SK-N-SH treated with all-trans-retinoic acid at 6 μM for 48 hours (cell line): Measurements from ENCODE around the gene USH1G.

Experiments used
- ATAC-seq: fragments of 200-7000 bp; cut with Tn5 transposase; 3 replicates; pipeline ENCODE4 v1.9.1; 2020; ENCODE audit warnings: mild to moderate bottlenecking, moderate library complexity
- ARNTL ChIP-seq: fragments of 450-650 bp; formaldehyde crosslinking; IDR thresholded peaks from 2 replicates; pipeline ENCODE4 v1.5.0; 2020; ENCODE audit warnings: low read depth, mild to moderate bottlenecking, moderate library complexity, borderline replicate concordance
- BACH2 ChIP-seq: fragments of 250-450 bp; sonication (Bioruptor Pico); IDR thresholded peaks from 2 replicates; pipeline ENCODE4 v1.9.0; 2021; ENCODE audit warnings: mild to moderate bottlenecking, borderline replicate concordance
- CREB5 ChIP-seq: fragments of 250-450 bp; sonication (Bioruptor Pico); IDR thresholded peaks from 2 replicates; pipeline ENCODE4 v1.5.1; 2020; ENCODE audit warnings: low read depth, mild to moderate bottlenecking, moderate library complexity
- CSRNP3 ChIP-seq: fragments of 250-450 bp; sonication (Bioruptor Pico); IDR thresholded peaks from 2 replicates; pipeline ENCODE4 v1.5.1; 2021; ENCODE audit warnings: mild to moderate bottlenecking, moderate library complexity
- OSR1 ChIP-seq: fragments of 250-450 bp; sonication (Bioruptor Pico); IDR thresholded peaks from 2 replicates; pipeline ENCODE4 v1.8.0; 2022; ENCODE audit warnings: moderate library complexity, mild to moderate bottlenecking, inconsistent platforms
- PATZ1 ChIP-seq: fragments of 250-450 bp; sonication (Bioruptor Pico); IDR thresholded peaks from 2 replicates; pipeline ENCODE4 v1.8.0; 2020; ENCODE audit warnings: mild to moderate bottlenecking, moderate library complexity, borderline replicate concordance
- RARB ChIP-seq: fragments of 250-450 bp; sonication (Bioruptor Pico); IDR thresholded peaks from 2 replicates; pipeline ENCODE4 v1.8.0; 2021; ENCODE audit warnings: mild to moderate bottlenecking, moderate library complexity
- SNAI2 ChIP-seq: fragments of 250-450 bp; sonication (Bioruptor Pico); IDR thresholded peaks from 2 replicates; pipeline ENCODE4 v1.5.0; 2020; ENCODE audit warnings: mild to moderate bottlenecking, moderate library complexity
- TCF4 ChIP-seq: fragments of 250-450 bp; sonication (Bioruptor Pico); IDR thresholded peaks from 2 replicates; pipeline ENCODE4 v1.8.0; 2021; ENCODE audit warnings: mild to moderate bottlenecking, moderate library complexity, borderline replicate concordance
- TOX ChIP-seq: fragments of 250-450 bp; sonication (Bioruptor Pico); IDR thresholded peaks from 2 replicates; pipeline ENCODE4 v1.8.0; 2021; ENCODE audit warnings: mild to moderate bottlenecking, moderate library complexity, borderline replicate concordance
- ZC3H10 ChIP-seq: fragments of 250-450 bp; sonication (Bioruptor Pico); IDR thresholded peaks from 2 replicates; pipeline ENCODE4 v1.5.1; 2021; ENCODE audit warnings: mild to moderate bottlenecking, moderate library complexity
- ZFP3 ChIP-seq: fragments of 250-450 bp; sonication (Bioruptor Pico); IDR thresholded peaks from 2 replicates; pipeline ENCODE4 v1.5.0; 2020; ENCODE audit warnings: mild to moderate bottlenecking, moderate library complexity
- ZNF565 ChIP-seq: fragments of 450-650 bp; formaldehyde crosslinking; conservative IDR thresholded peaks from 2 replicates; pipeline ENCODE4 v1.5.0; 2020; ENCODE audit warnings: low read depth, mild to moderate bottlenecking, moderate library complexity
- ZNF70 ChIP-seq: fragments of 450-650 bp; formaldehyde crosslinking; IDR thresholded peaks from 2 replicates; pipeline ENCODE4 v1.5.0; 2020; ENCODE audit warnings: mild to moderate bottlenecking, moderate library complexity

The USH1G gene

GRCh38 chr17:74866198-74866835 lies 56.7 kb downstream of the USH1G start:
- TF ChIP-seq ZNF70 (no peak), ZC3H10 (CRISPR knock-in tag) (no peak), TOX (no peak), BACH2 (CRISPR knock-in tag) (no peak), TCF4 (CRISPR knock-in tag) (no peak), CREB5 (CRISPR knock-in tag) (no peak), OSR1 (no peak), ZFP3 (no peak), ARNTL (CRISPR knock-in tag) (no peak), CSRNP3 (CRISPR knock-in tag) (no peak), PATZ1 (CRISPR knock-in tag) (no peak), SNAI2 (CRISPR knock-in tag) (no peak), ZNF565 (CRISPR knock-in tag) (no peak), RARB (CRISPR knock-in tag) (no peak)
- TF ChIP-seq, all 23 proteins: peak for 0
- no peak for ATAC-seq
